ENCODE measurements around the gene PROX1. TPM values are rescaled to one million over a fixed set of nuclear protein-coding genes. Genes with fewer than 3 reads are reported as not detected.

The PROX1 gene
- total RNA-seq, 4 donors from 2014 or later = 34.6 to 51.3 (median 38.4) TPM

GRCh38 chr1:213989002-213989855 lies 1.5 kb downstream of the PROX1 start:
- peak overlapping the region; percentile 11 to 56 (median 47) for H3K4me3 ChIP-seq (replicated peaks in 1 of 3)
- peaks cover 24 to 30% of the 10 kb centered on the region in 2 donors for H3K4me1 ChIP-seq
- TF ChIP-seq, protein P1, sequence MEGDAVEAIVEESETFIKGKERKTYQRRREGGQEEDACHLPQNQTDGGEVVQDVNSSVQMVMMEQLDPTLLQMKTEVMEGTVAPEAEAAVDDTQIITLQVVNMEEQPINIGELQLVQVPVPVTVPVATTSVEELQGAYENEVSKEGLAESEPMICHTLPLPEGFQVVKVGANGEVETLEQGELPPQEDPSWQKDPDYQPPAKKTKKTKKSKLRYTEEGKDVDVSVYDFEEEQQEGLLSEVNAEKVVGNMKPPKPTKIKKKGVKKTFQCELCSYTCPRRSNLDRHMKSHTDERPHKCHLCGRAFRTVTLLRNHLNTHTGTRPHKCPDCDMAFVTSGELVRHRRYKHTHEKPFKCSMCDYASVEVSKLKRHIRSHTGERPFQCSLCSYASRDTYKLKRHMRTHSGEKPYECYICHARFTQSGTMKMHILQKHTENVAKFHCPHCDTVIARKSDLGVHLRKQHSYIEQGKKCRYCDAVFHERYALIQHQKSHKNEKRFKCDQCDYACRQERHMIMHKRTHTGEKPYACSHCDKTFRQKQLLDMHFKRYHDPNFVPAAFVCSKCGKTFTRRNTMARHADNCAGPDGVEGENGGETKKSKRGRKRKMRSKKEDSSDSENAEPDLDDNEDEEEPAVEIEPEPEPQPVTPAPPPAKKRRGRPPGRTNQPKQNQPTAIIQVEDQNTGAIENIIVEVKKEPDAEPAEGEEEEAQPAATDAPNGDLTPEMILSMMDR (IDR thresholded peaks at IDR 0.05) = no peak
- TF ChIP-seq POLR2A (IDR thresholded peaks at IDR 0.05) = peak in 1 of 2 donors; percentile 64
- H3K27ac ChIP-seq = peak overlapping the region; percentile 88 to 93 (median 92)
- no peaks in the 10 kb centered on the region for H3K36me3 ChIP-seq
- H3K9me3 ChIP-seq = no peaks in the 10 kb centered on the region
- no peaks in the 10 kb centered on the region for H3K27me3 ChIP-seq
- intact Hi-C loops (cut with DNase I) = loop anchor here (5.0 kb wide), 1 partner anchor 52 kb away; no protein-coding TSS in a partner anchor
- WGBS, 2 donors = 1% methylated on average over 39 of the region's 39 CpGs
- peak; percentile 86 to 89 for DNase-seq

DNA sequence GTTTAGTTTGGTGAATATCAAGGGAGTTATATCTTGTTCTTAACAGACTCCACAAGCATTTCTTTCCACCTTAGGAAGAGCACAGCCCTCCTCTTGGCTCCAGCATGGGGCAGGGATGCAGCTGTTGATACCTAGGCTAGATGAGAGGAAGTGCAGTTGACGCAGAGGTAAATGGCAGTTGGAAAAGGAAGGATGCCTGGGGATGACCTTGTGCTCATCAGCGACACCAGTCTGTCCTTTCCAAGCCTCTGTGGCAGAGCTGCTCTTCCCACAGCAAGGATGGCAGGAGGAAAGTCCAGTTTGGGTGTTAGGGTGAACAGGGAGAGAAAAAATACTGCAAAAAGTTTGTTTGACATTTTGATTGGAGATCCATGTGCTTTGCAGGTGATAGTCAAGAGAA lies 6.2 kb downstream of the PROX1 start:
- Histone ChIP-seq H3K27ac (no peak overlapping the region), H3K9me3 (no peaks in the 10 kb centered on the region), H3K4me1 (peaks cover 9 to 18% of the 10 kb centered on the region in 2 donors), H3K36me3 (peaks cover 0 to 7% of the 10 kb centered on the region in 2 donors), H3K27me3 (no peaks in the 10 kb centered on the region), H3K4me3 (replicated peaks in 1 of 3) (no peak overlapping the region)
- intact Hi-C loops (cut with DNase I) = no loop called here
- 62 to 69% methylated on average over 2 of the region's 2 CpGs for WGBS, 2 donors
- peak in 1 of 2 donors; percentile 24 for TF ChIP-seq POLR2A (IDR thresholded peaks at IDR 0.05)
- TF ChIP-seq, protein P1 (IDR thresholded peaks at IDR 0.05) = no peak
- DNase-seq = no peak

GRCh38 chr1:213994888-213995287 lies 7.1 kb downstream of the PROX1 start:
- peak; percentile 49 to 50 for DNase-seq
- no peak overlapping the region for H3K27ac ChIP-seq
- TF ChIP-seq POLR2A (IDR thresholded peaks at IDR 0.05) = no peak
- TF ChIP-seq, protein P1 (IDR thresholded peaks at IDR 0.05) = no peak
- H3K9me3 ChIP-seq = no peaks in the 10 kb centered on the region
- H3K4me1 ChIP-seq = peaks cover 9 to 18% of the 10 kb centered on the region in 2 donors
- H3K4me3 ChIP-seq (replicated peaks in 1 of 3) = no peak overlapping the region
- whole genome bisulfite sequencing, 2 donors = 24 to 31% methylated on average over 5 of the region's 5 CpGs
- peaks cover 0 to 7% of the 10 kb centered on the region in 2 donors for H3K36me3 ChIP-seq
- intact Hi-C loops (cut with DNase I) = no loop called here
- no peaks in the 10 kb centered on the region for H3K27me3 ChIP-seq

DNA sequence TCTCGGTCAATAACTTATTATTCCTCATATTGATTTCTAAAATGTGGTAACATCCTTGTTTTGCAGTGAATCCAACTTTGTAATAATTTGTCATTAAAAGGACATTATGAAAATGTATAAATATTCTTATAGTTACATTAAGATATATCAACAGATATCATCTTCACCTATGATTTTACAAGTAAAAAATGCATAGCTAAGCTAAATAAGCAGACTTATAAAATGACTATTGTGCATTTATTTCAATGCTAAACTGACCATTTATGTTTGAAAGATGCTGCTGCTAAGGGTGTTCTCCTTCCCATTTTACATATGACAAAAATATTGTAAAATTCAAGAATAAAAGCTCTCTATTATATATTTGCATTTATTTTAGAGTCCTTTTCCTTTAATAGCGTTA lies 7.8 kb downstream of the PROX1 start:
- 83 to 86% methylated on average over 2 of the region's 2 CpGs for WGBS, 2 donors
- H3K27me3 ChIP-seq = no peaks in the 10 kb centered on the region
- intact Hi-C loops (cut with DNase I) = no loop called here
- no peaks in the 10 kb centered on the region for H3K9me3 ChIP-seq
- H3K36me3 ChIP-seq = peaks cover 0 to 7% of the 10 kb centered on the region in 2 donors
- peak overlapping the region in 1 of 3 donors; percentile 16 for H3K27ac ChIP-seq
- peaks cover 9 to 18% of the 10 kb centered on the region in 2 donors for H3K4me1 ChIP-seq
- TF ChIP-seq POLR2A (IDR thresholded peaks at IDR 0.05) = no peak
- no peak overlapping the region for H3K4me3 ChIP-seq (replicated peaks in 1 of 3)
- no peak for DNase-seq

GRCh38 chr1:213996320-213997037 lies 8.7 kb downstream of the PROX1 start:
- 56 to 63% methylated on average over 15 of the region's 15 CpGs for WGBS, 2 donors
- TF ChIP-seq POLR2A (IDR thresholded peaks at IDR 0.05) = no peak
- TF ChIP-seq, protein P1 (IDR thresholded peaks at IDR 0.05) = no peak
- Histone ChIP-seq H3K36me3 (peaks cover 0 to 7% of the 10 kb centered on the region in 2 donors), H3K4me3 (replicated peaks in 1 of 3) (no peak overlapping the region), H3K9me3 (no peaks in the 10 kb centered on the region), H3K4me1 (peaks cover 9 to 12% of the 10 kb centered on the region in 2 donors), H3K27me3 (no peaks in the 10 kb centered on the region), H3K27ac (peak overlapping the region in 2 of 3 donors; percentile 16 to 43)
- DNase-seq = peak; percentile 52 to 61
- intact Hi-C loops (cut with DNase I) = no loop called here
